ENCODE measurements around the gene CALM3.
"Not testable (repeated sequence)": the region's sequence is repeated elsewhere in the genome, so short reads cannot be mapped to it uniquely, and the experiment has no call there.

CALM3 gene

DNA sequence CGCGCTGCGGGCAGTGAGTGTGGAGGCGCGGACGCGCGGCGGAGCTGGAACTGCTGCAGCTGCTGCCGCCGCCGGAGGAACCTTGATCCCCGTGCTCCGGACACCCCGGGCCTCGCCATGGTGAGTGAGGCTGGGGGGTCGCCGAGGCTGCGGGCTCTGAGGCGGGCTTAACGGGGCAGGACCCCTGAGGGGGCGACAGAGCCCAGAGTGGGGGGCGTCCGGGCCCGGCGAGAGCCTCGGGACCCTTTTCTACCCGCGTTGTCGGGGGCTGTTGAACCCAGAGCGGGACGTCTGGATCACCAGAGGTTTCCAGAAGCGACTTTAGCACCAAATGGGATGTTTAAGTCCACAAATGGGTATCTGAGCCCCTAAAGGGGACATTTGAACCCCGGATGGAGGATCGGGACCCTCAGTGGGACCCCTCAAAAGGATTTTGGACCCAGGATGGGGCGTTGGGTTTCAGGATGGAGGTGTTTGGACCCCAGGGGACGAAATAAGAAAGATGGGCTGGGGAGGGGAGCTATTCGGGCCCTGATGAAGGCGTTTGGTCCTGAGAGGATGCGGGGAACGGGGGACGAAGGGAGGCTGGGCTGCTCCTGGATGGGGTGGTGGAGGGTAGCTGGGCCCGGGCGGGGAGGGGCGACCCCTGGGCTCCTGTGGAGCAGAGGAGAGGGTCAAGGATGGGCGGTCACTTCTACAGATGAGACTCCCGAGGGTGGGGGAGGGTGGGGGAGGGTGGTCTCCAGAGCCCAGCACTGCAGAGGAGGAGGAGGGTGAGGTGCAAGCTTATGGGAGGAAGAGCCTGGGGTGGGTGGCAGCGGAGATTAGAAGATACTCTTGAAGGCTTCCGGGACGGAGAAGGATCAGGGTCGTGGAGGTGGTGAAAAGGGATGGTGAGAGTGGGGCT is at the start of gene CALM3:
Gene CALM3, plus strand, starts transcription at position 13 of the 907 bp plus-strand sequence. Its CDS starts 105 bp downstream, at position 118.
- DNase-seq, result peak; percentile 29

DNA sequence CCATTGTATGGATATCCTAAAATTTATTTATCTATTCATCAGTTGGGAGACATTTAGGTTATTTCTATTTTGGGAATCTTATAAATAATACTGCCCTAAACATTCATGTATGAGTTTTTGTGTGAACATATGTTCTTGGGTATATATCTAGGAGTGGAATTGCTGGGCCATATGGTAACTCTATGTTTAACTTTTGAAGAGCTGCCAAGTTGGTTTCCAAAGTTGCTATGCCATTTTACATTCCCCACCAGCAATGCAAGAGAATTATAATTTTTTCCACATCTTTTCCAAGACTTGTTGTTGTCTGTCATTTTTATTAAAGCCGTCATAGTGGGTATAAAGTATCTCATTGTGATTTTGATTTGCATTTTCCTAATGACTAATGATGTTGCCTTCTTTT is 48.2 kb upstream of the CALM3 start:
- DNase-seq, result no peak

DNA sequence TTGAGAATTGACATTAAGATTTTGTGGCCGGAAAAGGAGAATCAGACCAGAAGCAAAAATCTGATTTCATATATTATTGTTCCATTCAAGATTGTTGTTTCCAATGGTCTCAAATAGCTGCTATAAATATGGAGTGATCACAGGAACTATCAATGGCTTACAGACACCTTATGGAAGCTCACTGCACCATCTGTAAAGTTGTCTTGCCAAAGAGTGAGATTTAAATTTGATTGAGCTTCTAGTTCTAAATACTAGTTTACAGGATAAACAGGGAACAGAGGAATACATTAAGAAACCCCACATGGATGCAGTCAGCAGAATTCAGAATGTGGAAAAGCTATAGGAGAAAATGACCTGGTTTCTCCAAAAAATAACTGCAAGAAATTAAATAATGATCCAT is 47.0 kb upstream of the CALM3 start:
- no peak for DNase-seq

DNA sequence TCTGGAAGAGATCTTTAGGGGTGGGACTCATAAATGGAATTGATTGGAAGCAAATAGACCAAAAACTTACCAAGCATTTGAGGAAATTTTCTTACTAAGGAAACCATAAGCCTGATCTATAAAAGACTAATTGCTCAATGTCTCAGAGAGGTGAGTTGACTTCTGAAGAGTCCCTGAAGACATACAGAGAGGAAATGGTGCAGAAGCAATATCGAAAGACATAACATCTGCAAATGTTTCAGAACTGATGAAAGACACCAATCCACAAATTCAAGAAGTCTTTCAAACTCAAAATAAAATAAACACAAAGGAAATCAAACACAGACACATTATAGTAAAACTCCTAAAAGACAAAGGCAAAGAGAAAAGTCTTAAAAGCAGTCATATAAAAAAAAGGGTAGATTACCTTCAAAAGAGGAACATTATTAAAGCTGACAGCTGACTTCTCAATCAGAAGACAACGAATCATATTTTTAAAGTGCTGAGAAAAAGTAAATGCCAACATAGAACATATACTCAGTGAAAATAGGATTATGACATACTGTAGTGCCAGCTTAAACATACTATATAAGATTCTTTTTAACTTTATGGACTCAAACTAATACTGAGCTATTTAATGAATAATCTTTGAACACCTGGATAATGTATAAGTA is 45.4 kb upstream of the CALM3 start:
- DNase-seq, result no peak

DNA sequence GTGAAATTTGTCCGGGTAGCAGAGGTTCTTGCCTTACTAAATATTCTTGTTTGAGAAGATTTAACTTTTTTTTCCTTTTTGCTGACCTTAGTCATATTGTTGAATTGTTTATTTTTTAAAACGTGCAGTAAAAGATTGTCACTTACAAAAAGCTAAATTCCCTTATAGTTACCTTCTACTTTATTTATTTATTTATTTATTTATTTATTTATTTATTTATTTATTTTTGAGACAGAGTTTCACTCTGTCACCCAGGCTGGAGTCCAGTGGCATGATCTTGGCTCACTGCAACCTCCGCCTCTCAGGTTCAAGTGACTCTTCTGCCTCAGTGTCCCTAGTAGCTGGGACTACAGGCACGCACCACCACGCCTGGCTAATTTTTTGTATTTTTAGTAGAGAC is 44.7 kb upstream of the CALM3 start:
- not testable (repeated sequence) for DNase-seq

DNA sequence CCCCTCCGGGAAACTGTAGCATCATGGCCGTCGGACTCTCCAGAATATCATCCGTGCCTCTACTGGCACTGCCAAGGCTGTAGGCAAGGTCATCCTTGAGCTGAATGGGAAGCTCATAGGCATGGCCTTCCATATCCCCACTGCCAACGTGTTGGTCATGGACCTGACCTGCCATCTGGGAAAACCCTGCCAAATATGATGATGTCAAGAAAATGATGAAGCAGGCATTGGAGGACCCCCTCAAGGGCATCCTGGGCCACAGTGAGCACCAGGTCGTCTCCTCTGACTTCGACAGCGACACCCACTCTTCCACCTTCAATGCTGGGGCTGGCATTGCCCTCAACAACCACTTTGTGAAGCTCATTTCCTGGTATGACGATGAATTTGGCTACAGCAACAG is 41.9 kb upstream of the CALM3 start:
- no peak for DNase-seq

DNA sequence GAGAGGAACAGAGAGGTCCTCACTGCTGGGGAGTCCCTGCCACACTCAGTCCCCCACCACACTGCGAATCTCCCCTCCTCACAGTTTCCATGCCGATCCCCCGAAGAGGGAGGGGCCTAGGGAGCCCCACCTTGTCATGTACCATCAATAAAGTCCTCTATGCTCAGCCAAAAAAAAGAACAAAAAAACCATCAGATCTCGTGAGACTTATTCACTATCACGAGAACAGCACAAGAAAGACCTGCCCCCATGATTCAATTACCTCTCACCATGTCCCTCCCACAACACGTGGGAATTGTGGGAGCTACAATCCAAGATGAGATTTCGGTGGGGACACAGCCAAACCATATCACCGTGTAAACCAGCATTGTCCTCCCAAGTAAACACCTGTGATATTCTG is 41.5 kb upstream of the CALM3 start:
- DNase-seq, result not testable (repeated sequence)

DNA sequence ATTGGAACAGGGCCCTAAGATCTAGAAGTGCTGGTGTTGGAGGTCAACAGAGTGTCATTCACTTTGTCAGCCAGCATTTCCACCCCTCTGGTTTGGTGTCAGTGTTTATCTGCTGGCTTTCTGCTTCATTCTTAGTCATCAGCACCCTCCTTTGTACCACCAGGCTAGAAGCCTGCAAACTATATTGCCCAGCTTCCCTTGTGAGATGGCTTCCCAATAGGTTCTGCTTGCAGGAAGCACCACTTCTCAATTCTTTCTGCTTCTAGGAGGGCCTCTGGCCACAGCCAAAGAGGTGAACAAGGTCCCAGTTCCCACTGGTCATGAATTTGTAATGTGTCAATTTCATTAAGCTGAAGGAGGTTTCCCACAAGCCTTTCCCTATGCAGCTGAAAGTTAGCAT is 36.4 kb upstream of the CALM3 start:
- no peak for DNase-seq

DNA sequence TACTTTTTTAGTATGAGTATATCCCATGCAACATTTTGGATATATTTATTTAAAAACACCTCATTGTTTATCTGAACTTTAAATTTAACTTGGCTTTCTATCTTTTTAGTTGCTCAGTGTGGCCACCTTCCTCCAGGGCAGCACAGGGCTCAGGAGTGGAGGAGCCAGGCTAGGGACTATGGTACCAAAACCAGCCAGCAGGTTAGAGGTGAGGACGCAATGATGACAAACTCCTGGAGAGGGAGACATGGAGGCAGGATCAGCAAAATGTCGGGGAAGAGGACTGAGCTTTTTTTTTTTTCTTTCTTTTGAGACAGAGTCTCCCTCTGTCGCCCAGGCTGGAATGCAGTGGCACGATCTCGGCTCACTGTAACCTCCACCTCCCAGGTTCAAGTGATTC is 29.6 kb upstream of the CALM3 start:
- DNase-seq, result peak; percentile 14

DNA sequence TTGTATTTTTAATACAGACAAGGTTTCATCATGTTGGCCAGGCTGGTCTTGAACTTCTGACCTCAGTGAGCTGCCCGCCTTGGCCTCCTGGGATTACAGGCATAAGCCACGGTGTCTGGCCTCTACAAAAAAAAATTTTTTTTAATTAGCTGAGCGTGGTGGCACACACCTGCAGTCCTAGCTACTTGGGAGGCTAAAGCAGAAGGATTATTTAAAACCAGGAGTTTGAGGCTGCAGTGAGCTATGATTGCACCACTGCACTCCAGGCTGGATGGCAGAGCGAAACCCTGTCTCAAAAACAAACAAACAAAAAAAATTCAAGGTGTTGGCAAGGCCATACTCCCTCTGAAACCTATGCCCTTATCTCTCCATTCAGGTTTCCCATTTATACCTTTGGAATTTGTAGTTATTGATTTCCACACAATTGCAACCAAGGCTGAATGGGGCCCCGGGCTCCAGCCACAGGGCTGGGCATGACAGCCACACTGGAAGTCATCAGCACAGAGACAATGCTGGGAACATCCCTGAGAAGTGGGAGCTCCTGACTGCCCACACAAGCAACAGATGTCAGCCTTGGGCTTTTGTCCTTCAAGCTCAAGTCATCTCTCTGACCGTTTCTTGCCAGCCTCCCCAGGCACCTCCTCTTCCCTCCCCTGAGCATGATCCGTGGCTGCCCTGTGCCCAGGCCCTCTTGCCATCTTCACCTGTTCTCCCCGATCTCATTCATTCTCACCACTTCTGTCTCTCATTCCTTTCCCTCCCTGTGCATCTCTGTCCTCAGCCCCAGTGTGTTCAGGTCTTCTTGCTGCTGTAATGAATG is 27.2 kb upstream of the CALM3 start:
- DNase-seq, result no peak

DNA sequence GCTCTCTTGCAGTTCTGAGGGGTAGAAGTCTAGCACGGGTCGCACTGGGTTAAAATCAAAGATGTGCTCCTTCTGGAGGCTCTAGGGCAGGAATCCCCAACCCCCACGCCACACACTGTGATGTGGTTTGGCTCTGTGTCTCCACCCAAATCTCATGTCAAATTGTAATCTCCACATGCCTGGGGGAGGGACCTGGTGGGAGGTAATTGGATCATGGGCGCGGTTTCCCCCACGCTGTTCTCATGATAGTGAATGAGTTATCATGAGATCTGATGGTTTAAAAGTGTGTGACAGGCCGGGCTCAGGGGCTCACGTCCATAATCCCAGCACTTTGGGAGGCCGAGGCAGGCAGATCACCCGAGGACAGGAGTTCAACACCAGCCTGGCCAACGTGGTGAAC is 26.6 kb upstream of the CALM3 start:
- no peak for DNase-seq

DNA sequence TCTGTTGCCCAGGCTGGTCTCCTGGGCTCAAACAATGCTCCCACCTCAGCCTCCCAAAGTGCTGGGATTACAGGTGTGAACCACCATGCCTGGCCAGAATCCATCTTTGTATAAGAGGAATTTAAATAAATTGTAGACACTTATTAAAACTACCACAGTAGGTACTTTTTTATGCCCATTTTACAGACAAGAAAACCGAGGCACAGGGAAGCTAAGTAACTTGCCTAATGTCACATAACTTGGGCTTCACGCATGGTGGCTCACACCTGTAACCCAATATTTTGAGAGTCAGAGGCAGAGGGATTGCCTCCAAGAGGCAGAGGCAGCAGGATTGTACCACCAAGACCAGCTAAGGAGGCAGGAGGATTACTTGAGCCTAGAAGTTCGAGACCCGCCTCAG is 22.7 kb upstream of the CALM3 start:
- DNase-seq, result no peak

DNA sequence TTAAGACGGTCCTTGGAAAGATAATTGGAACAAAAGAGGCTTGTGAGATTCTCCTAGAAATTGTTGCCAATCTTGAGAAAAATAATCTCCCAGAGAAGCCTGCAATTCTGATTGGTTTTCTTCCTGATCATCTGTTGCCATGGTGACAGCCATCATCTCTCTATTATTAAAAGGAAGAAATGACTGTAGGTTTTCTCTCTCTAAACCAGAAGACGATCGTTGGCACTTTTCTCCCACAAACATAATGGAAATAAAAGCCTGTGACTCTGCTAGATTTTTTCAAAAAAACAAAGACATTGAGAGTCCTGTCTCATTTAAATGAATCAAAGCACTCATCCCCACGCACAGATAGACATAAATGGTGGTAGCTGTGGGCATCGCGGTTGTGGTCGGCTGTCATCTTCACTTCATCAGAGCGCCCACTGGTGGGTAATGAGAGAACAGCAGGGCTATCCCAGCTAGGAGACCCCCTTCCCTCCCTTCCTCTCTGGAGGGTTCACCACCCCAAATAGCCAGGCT is 21.7 kb upstream of the CALM3 start:
- DNase-seq, result no peak

DNA sequence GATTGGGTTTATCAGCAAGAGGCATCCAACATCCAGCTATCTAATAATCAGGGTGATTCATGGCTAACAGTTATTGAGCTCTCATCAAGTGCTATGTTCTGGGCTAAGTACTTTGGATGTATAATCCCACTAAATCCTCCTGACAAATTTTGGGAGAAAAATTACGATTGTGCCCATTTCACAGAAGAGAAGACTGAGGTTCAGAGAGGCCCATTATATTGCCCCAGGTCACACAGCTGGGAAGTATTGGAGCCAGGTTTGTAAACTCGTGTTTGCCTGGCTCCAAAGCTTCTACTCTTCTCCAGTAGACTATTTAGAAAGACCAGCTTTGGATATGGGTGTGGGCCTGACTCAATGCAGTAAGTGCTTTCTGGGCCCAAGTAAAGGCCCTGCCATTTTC is 20.9 kb upstream of the CALM3 start:
- DNase-seq, result no peak

DNA sequence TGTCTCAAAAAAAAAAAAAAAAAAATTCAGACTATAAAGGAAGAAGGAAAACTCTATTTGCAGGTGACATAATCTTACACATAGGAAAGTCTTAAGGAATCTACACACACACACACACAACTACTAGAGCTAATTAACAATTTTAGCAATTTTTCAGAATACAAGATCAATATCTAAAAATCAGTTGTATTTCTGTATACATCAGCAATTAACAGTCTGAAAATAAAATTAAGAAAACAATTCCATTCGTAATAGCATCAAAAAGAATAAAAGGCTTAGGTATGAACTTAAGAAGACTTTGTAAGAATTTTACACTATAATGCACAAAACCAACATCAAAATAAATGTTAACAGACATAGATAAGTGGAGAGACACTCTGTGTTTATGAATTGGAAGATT is 15.6 kb upstream of the CALM3 start:
- no peak for DNase-seq

DNA sequence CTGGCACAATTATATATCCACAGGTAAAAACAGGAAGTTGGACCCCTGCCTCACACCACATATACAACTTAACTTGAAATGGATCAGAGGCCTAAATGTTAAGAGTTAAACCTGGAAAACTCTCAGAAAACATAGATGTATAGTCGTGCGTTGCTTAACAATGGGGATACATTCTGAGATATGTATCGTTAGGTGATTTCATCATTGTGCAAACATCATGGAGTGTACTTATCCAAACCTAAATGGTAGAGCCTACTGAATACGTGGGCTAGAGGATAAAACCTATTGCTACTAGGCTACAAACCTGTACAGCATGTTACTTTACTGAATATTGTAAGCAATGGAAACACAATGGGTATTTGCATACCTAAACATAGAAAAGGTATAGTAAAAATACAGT is 14.8 kb upstream of the CALM3 start:
- DNase-seq, result peak; percentile 20

DNA sequence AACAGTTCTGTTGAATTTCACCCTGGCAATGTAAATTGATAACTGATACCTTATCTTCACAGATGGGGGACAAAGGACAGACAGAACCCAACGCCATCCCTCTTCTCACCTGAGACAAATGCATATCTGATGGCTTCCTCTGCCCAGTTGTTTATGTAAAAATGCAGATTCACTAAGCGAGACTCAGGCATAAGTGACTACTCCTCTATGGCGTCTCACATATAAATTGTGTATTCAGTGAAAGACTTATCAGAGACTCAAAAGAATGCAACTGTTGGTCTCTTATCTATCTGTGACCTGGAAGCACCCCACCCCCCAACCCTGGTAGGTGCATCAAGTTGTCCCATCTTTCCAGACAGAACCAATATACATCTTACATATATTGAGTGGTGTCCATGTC is 13.3 kb upstream of the CALM3 start:
- DNase-seq, result no peak

DNA sequence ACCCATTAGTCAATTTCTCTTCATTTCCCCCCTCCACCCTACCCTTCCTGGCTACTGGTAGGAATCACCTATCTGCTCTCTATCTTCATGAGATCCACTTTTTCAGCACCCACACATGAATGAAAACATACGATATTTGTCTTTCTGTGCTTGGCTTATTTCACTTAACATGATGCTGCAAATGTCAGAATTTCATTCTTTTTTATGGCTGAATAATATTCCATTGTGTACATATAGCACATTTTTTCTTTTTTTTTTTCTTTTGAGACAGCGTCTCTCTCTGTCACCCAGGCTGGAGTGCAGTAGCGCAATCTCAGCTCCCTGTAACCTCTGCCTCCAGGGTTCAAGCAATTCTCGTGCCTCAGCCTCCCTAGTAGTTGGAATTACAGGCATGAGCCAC is 9.9 kb upstream of the CALM3 start:
- no peak for DNase-seq

DNA sequence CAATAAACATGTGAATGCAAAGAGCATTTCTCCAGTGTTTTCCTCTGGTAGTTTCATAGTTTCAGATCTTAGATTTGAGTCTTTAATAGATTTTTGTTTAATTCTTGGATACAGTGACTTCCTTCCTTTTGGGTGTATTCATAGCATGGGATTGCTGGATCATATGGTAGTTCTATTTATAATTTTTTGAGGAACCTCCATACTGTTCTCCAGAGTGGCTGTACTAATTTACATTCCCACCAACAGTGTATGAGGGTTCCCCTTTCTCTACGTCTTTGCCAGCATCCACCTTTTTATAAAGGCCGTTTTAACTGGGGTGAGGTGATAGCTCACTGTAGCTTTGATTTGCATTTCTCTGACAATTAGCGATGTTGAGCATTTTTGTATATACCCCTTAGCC is 9.3 kb upstream of the CALM3 start:
- DNase-seq, result no peak

DNA sequence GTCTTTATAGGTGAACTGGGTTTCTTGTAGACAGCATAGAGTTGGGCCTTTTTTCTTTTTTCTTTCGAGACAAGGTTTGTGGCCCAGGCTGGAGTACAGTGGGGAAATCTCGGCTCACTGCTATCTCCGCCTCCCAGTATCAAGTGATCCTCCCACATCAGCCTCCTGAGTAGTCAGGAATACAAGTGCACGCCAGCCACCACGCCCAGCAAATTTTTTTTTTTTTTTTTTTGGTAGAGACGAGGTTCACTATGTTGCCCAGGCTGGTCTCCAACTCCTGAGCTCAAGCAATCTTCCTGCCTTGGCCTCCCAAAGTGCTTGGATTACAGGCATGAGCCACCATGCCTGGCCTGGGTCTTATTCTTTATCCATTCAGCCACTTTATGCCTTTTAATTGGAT is 5.1 kb upstream of the CALM3 start:
- DNase-seq, result no peak

DNA sequence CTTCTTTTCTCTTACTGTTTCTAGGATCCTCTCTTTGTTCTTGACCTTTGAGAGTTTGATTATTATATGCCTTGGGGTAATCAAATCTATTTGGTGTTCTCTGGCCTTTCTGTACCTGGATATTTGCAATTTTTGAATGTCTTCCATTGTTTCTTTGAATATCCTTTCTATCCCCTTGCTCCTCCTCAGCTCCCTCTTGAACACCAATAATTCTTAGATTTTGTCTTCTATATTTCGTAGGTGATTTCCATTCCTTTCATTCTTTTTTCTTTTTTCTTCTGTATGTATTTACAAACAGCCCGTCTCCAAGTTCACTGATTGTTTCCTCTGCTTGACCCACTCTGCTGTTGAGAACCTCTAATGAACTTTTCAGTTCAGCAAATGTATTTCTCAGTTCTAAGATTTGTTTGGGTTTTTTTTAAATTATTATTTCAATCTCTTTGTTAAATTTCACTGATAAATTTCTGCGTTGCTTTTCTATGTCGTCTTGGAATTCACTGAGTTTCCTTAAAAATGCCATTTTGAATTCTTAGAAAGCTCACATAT is 2.7 kb upstream of the CALM3 start:
- DNase-seq, result no peak

DNA sequence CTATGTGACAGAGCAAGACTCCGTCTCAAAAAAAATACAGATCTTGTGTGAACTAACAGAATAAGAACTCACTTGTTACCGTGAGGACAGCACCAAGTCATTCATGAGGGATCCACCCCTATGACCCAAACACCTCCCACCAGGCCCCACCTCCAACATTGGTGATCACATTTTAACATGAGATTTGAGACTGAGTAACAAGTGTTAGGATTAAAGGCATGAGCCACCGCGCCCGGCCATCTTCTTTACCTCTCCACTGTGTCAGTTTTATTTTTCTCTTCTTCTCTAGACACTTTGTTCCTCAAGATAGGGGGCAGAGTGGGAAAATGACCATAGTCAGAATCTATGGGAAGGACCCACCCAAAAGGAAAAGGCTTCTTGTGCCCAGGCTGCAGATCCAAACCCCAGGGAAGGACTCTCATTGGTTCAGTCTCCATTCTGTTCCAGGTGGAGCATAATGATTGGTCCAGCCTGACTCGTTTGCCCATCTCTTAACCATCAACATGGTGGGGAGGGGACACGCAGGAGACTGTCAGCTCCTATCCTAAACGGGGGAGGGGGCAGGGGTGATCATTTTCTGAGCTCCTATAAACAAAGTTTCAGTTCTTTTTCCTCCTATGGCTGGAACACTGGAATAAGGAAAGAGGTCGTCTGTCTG is 1.3 kb upstream of the CALM3 start:
- no peak for DNase-seq
